HG02571 (cell line): ENCODE measurements around the gene CFAP210.
"Not testable (repeated sequence)": the region's sequence is repeated elsewhere in the genome, so short reads cannot be mapped to it uniquely, and the experiment has no call there.

ENCODE experiments used
- ATAC-seq: cut with Tn5 transposase; IDR thresholded peaks from one replicate; pipeline ENCODE4 v1.9.1; 2021; ENCODE audit warnings: mild to moderate bottlenecking, moderate library complexity; ENCODE audit not compliant: unreplicated experiment

CFAP210 gene

DNA sequence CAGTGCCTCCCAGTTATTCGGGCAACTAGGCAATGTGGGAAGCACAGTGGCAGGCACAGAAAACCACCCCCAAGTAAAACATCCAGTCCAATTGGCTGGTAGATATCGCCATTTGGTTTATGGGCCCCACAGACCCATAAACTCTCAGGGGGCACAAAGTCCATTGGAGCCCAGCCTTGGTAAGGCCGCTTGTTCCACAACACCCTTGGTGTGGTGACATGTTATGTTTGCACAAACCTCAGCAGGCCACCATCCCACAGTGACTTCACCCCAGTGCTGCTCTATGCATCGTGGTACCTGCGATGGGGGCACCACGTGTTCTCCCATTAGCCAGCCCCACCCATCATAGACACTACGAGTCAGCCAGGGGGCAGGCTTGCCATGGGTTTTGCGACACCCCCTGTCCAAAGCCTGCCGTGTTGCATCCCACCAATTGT is 18.6 kb upstream of the CFAP210 start:
- ATAC-seq: no peak

- ATAC-seq: no peak
Measured at GRCh38 chr2:169711751-169712509, 17.7 kb upstream of the CFAP210 start.

DNA sequence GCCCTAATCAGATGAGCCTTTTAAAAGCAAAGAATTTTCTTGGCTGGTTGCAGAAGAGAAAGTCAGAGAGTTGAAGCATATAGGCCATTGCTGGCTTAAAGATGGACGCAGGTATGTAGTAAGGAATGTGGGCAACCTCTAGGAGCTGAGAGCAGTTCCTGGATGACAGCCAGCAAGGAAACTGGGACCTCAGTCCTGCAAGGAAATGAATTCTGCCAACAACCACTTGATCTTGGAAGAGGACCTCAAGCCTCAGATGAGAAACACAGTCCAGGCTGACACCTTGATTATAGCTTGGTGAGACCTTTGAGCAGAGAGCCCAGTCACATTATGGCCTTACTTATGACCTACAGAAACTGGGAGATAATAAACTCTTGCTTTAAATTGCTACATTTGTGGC is 15.8 kb upstream of the CFAP210 start:
- ATAC-seq: no peak

- ATAC-seq: no peak
Measured at GRCh38 chr2:169709331-169709730, 15.1 kb upstream of the CFAP210 start.

DNA sequence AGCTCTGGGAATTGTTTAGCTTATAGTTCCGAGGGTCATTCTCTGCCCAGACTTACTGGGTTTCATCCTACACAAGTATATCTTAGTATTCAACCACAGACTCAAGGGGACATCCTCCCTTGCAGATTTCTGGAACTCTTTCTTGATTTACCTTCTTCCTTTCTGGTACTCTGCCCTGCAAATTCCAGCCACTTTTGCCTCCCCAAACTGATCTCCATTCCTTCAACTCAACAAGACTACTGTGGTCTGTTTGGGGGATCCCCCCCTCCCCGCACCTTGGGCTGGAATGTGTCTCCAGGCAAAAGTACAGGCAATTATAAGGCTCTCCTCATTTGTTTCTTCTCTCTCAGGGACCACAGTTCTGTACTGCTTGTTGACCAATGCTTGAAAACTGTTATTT is 13.4 kb upstream of the CFAP210 start:
- ATAC-seq: no peak

DNA sequence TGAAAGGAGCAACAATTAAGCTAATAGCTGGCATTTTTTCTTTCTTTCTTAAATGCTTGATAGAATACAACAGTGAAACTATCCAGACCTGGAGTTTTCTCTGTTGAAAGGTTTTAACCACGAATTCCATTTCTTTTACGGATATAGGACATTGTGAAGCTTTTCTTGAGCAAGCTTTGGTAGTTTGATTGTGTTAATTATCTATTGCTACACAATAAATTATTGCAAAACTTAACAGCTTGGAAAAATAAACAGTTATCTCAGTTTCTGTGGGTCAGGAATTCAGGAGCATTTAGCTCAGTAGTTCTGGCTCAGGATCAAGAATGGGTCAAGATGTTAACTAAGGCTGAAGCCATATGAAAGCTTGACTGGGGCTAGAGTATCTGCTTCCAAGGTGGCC is 11.7 kb upstream of the CFAP210 start:
- ATAC-seq: no peak

DNA sequence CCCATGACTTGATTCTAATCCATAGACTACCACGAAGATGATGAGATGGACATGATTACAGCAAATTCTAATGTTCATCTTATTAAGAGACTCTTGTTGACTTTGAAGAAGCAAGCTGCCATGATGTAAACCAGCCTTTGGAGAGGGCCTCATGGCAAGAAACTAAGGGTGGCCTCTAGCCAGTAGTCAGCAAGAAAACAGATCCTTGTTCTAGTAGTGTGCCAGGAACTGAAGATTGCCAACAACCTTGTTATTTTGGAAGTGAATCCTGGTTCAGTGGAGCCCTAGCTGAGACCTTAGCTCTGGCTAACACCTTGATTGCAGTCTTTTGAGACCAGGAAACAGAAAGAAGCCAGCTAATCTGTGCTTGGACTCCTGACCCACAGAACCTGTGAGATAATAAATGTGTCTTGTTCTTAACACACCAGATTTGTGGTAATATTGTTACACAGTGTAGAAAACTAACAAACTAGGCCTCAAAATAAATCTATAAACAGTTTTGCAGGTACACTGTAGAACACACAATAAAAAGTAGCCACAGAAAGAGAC is 10.0 kb upstream of the CFAP210 start:
- no peak for ATAC-seq

DNA sequence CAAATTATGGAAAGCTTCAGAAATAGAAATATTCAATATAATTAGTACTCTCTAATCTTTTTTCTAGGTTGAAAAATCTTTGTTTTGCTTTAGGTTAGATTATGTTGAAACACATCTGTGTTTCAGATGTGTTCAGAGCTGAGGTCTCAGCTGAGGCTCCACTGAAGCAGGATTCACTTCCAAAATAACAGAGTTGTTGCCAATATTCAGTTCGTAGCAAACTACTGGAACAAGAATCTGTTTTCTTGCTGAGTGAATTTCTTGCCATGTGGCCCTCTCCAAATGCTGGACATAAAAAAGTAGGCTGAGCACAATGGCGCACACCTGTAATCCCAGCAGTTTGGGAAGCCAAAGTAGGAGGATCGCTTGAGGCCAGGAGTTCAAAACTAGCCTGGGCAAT is 8.8 kb upstream of the CFAP210 start:
- ATAC-seq: no peak

- not testable (repeated sequence) for ATAC-seq
Measured at GRCh38 chr2:169699173-169699572, 5.0 kb upstream of the CFAP210 start.

DNA sequence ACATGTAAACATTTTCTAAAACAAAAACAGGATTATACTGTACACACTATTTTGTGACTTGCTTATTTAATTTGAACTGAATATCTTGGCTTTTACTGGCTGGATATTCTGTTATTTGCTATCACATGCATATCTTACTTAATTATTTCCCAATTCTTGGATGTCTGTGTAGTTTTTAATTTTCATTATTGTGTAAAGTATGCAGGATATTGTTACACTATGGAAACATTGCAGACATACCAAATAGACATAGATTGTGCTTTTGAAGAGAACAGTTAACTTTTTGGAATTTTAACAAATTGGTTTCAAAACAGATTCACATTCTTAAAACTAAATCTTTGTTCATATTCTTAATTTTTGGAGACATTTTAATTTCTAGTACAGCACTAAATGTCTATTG is 2.2 kb upstream of the CFAP210 start:
- ATAC-seq: no peak

DNA sequence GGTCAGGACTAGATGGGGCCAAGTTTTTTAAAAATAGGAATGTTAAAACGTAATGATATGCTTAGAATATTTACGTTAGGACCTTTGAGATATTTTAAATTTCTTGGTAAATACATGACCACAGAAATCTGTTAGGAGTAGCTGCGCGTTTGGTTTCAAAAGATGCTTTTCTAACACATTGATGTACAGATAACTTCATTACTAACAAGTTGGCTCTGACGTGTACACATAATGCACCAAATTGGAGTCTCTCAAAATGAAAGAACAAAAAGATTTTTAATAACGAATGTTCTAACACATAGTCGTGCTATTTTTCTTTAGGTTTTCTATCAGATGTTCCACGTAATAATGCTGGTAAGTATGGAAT is 672 bp upstream of the CFAP210 start:
- no peak for ATAC-seq

DNA sequence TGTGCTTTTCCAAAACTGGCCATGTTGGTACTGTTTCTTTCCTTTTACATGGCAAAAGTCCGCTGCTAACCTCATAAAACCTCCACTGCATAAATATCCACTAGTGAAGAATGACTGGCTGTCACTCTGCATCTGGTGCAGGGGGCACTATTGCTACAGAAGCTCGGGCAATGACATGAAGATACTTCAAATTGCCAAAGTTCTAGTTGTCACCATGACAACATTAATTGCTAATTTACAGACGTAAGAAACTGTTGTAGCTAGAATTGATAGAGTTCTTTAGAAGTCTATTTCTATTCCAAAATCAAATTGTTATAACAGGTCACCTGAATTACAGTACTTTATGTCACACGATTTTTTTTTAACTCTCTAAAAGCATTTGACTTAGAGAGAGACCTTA is 845 bp downstream of the CFAP210 start:
- ATAC-seq: no peak

DNA sequence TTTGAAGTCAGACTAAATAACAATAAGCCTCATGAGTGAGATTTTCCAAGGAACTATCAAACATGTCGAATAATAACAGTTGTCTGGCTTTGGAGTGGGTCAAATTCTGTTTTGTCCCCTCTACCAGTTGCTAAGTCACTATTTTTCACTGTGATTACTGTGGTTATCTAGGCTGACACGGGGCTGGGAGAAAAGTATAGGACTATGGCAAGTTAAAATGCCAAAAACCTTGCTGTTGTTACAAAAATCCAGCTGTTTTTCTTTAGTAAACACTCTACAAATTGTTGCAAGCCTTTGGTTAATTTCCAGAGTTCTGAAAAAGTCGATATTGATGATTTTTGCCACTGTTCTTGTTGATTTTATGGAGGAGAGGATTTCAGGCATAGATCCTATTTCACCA is 1.5 kb downstream of the CFAP210 start:
- no peak for ATAC-seq

- no peak for ATAC-seq
Measured at GRCh38 chr2:169690958-169691357, 3.2 kb downstream of the CFAP210 start.

- not testable (repeated sequence) for ATAC-seq
Measured at GRCh38 chr2:169687943-169688342, 6.3 kb downstream of the CFAP210 start.

GRCh38 chr2:169686825-169687224 is 7.4 kb downstream of the CFAP210 start:
- ATAC-seq: not testable (repeated sequence)

DNA sequence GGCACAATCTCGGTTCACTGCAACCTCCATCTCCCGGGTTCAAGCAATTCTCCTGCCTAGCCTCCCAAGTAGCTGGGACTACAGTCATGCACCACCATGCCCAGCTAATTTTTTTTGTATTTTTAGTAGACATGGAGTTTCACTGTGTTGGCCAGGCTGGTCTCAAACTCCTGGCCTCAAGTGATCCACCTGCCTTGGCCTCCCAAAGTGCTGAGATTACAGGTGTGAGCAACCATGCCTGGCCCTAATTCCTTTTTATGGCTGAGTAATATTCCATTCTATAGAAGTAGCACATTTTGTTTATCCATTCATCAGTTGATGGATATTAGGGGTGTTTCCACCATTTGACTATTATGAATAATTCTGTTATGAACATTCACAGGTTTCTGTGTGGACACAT is 9.5 kb downstream of the CFAP210 start:
- not testable (repeated sequence) for ATAC-seq

DNA sequence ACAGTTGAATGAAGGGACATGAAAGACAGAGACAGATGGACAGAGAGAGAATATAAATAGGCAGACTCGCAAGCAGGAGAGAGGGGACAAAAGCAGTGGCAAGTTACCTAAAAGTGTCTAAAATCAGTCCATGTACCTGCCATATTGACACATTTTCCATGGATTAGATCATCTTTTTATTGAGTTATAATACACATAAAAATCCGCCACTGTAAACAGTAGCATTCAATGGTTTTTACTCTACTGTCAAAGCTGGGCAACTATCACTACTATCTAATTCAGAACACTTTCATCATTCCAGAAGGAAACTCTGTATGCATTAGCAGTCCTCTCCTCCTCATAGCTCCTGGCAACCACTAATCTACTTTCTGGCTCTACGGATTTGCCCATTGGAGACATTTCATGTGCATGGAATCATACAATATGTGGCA is 10.1 kb downstream of the CFAP210 start:
- ATAC-seq: no peak

- no peak for ATAC-seq
Measured at GRCh38 chr2:169683425-169684134, 10.6 kb downstream of the CFAP210 start.

DNA sequence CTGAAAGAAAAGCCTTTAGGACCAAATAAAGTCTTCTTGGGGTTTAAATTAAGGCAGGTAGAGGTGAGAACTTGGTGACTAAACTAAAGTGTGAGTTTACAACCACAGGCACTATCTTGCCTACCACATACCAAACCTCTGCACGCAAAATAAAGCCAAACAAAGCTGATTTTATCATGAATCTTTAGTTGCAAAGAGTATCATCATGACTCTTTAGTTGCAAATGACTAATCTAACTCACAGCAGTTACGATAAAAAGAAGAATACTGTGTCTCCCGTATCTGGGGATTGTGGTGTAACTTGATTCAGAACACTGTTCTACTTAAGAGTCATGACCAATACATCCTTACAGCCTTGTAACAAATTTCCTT is 11.2 kb downstream of the CFAP210 start:
- no peak for ATAC-seq

GRCh38 chr2:169676850-169677249 is 17.4 kb downstream of the CFAP210 start:
- ATAC-seq: no peak

GRCh38 chr2:169676357-169676756 is 17.8 kb downstream of the CFAP210 start:
- ATAC-seq: no peak
